Breast epithelium (tissue), 3 donors: ENCODE results near the gene HAPSTR1.

ENCODE experiments used
- POLR2A ChIP-seq: fragments of 450-650 bp; IDR thresholded peaks from one replicate; pipeline ENCODE4 v1.6.1; 2016; ENCODE audit warnings: antibody characterized with exemption, mild to moderate bottlenecking, moderate library complexity
- POLR2AphosphoS5 ChIP-seq, 3 donors: sonication (generic); formaldehyde crosslinking; IDR thresholded peaks; one replicate each; pipeline ENCODE4 v1.6.1; 2017; ENCODE audit warnings: antibody characterized with exemption in 3 of 3
- TF ChIP-seq, protein P1 (sequence below), 3 donors: fragments of 450-650 bp; IDR thresholded peaks; one replicate each; pipeline ENCODE4 v1.5.1; 2016 to 2017; ENCODE audit warnings: antibody characterized with exemption in 3 of 3, mild to moderate bottlenecking in 3 of 3, moderate library complexity in 3 of 3

DNA sequence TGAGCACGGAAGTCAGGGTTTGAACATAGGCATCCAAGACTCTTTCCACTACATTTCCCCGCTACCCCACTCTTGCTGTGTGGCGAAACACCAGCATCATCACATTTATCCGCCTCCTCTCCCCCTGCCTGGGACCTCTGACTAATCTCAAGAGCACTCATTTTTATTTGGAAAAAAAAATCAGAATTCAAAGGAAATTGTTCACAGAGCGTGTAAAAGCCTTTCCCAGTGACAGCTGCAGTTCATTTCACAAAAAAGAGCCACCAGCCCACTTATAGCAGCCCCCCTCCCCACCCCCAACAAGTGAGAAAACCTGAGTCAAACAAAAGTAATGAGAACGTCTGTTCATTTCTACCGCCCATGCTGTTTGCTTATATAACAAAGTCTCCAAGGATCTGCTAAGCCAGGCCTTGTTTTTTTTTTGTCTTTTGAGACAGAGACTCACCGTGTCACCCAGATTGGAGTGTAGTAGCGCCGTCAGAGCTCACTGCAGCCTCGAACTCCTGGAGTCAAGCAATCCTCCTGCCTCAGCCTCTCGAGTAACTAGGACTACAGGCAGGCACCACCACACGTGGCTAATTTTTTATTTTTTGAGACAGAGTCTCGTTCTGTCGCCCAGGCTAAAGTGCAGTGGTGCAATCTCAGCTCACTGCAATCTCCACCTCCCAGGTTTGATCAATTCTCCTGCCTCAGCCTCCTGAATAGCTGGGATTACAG lies 48.3 kb upstream of the HAPSTR1 start:
- TF ChIP-seq, protein P1, sequence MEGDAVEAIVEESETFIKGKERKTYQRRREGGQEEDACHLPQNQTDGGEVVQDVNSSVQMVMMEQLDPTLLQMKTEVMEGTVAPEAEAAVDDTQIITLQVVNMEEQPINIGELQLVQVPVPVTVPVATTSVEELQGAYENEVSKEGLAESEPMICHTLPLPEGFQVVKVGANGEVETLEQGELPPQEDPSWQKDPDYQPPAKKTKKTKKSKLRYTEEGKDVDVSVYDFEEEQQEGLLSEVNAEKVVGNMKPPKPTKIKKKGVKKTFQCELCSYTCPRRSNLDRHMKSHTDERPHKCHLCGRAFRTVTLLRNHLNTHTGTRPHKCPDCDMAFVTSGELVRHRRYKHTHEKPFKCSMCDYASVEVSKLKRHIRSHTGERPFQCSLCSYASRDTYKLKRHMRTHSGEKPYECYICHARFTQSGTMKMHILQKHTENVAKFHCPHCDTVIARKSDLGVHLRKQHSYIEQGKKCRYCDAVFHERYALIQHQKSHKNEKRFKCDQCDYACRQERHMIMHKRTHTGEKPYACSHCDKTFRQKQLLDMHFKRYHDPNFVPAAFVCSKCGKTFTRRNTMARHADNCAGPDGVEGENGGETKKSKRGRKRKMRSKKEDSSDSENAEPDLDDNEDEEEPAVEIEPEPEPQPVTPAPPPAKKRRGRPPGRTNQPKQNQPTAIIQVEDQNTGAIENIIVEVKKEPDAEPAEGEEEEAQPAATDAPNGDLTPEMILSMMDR (IDR thresholded peaks at IDR 0.05): no peak
- TF ChIP-seq POLR2A (no peak), POLR2AphosphoS5 (IDR thresholded peaks at IDR 0.05) (no peak)
